OCI-M1 (cell line): ENCODE measurements around the gene DICER1.
"Not testable (repeated sequence)": the region's sequence is repeated elsewhere in the genome, so short reads cannot be mapped to it uniquely, and the experiment has no call there.

Experiments
- DNase-seq: peaks from one replicate; lab custom pipeline; 2025; lab: John Stamatoyannopoulos, UW

The DICER1 gene, protein sequence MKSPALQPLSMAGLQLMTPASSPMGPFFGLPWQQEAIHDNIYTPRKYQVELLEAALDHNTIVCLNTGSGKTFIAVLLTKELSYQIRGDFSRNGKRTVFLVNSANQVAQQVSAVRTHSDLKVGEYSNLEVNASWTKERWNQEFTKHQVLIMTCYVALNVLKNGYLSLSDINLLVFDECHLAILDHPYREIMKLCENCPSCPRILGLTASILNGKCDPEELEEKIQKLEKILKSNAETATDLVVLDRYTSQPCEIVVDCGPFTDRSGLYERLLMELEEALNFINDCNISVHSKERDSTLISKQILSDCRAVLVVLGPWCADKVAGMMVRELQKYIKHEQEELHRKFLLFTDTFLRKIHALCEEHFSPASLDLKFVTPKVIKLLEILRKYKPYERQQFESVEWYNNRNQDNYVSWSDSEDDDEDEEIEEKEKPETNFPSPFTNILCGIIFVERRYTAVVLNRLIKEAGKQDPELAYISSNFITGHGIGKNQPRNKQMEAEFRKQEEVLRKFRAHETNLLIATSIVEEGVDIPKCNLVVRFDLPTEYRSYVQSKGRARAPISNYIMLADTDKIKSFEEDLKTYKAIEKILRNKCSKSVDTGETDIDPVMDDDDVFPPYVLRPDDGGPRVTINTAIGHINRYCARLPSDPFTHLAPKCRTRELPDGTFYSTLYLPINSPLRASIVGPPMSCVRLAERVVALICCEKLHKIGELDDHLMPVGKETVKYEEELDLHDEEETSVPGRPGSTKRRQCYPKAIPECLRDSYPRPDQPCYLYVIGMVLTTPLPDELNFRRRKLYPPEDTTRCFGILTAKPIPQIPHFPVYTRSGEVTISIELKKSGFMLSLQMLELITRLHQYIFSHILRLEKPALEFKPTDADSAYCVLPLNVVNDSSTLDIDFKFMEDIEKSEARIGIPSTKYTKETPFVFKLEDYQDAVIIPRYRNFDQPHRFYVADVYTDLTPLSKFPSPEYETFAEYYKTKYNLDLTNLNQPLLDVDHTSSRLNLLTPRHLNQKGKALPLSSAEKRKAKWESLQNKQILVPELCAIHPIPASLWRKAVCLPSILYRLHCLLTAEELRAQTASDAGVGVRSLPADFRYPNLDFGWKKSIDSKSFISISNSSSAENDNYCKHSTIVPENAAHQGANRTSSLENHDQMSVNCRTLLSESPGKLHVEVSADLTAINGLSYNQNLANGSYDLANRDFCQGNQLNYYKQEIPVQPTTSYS (N-terminal part only)

DNA sequence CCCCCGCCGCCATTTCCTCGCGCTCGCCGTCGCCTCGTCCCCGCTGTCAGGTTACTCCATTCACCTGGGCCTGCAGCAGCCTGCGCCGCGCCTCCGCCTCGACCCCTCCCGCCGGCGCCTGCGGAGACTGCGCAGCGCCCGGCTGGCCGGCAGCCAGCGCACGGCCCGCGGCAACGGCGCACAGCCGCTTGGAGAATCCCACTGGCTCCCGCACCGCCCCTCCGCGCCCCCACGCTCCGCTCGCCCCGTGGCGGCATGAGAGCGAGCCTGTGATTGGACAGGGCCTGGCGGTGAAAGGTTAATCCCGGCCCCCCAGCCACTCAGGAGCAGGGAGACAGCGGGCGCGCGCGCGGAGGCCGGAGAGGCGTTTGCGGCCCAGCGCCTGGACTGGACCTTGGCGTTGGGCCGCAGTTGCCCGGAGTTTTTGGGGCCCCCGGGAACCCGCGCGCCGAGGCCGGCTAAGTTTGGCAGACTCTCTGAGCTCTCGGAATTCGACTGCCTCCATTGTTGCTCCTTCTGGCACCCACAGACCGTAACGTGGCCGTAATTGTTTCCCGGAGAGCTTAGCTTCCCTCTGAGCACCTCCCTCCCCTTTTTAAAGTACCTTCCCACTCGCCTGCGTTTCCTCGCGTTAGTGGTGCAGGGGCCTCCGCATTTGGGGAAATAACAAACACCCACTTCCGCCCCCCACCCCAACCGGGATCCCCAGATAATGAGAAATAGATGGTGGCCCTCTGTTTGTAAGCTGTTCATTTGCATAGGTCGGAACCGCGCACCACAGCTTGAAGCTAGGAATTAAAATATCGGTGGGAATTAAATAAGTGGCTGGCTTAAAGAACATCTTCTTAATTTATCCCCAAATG, at the start of gene DICER1:
Gene DICER1 (minus strand): TSS at position 203 of the 863 bp plus-strand sequence. CDS start 24,071 bp downstream, outside the sequence.
- peak; percentile 93 for DNase-seq

DNA sequence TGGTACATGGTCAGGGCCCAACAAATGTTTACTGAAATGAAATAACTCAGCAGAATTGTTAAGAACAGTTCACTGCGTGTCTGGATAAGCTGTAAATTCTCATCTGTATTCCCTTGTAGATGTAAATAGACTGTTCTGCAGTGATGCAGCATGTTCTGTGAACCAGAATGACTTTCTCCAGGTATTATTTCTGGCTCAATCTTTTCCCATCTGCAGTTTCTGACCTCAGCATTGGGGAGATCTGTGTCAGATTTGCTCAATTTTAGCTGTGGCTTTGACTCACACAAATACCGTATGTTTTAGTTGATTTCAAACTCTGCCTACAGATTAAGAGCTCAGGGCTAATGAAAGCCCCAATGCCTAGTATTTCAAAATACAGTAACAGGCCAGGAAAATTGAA, 49.2 kb upstream of the DICER1 start:
- no peak for DNase-seq

DNA sequence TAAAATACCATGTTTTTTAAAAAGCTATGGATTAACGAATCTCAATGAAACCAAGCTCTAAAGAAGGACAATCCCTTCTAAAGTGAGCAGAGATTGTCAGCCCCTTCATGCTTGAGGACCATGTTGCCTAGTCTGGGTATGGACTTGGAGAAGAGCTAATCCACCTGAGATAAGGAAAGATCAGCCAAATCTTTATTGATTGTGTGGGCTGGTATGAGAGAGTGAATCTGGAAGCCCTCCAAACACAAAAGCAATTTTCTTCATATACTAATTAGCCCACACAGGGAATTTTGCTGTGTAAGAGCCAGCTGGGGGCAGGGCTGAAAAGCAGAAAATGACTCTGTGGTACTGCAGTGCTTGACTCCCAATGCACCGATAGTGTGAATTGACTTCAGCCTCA, 47.4 kb upstream of the DICER1 start:
- no peak for DNase-seq

DNA sequence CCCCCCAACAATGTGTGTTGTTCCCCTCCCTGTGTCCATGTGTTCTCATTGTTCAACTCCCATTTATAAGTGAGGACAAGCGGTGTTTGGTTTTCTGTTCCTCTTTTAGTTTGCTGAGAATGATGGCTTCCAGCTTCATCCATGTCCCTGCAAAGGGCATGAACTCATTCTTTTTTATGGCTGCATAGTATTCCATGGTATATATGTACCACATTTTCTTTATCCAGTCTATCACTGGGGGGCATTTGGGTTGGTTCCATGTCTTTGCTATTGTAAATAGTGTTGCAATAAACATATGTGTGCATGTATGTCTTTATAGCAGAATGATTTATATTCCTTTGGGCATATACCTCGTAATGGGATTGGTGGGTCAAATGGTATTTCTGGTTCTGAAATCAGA, 44.4 kb upstream of the DICER1 start:
- DNase-seq = not testable (repeated sequence)

DNA sequence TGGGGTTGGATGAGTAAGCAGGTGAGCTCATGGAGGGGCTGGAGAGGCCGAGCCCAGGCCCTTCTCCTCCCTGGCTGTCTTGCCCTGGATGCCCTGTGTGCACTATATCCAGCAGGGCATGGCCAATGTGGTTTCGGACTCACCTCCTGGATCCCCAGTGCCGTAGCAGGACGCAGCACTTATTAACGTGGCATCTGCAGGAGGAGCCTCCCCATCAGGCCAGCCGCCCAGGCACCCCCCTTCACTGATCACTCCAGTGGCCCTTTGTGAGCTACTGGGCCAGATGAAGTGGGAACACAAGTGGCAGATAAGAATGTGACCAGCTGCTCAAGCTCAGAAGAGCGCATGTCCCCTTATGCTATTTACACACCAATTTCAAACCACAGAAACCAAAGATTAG, 43.1 kb upstream of the DICER1 start:
- peak; percentile 50 for DNase-seq

DNA sequence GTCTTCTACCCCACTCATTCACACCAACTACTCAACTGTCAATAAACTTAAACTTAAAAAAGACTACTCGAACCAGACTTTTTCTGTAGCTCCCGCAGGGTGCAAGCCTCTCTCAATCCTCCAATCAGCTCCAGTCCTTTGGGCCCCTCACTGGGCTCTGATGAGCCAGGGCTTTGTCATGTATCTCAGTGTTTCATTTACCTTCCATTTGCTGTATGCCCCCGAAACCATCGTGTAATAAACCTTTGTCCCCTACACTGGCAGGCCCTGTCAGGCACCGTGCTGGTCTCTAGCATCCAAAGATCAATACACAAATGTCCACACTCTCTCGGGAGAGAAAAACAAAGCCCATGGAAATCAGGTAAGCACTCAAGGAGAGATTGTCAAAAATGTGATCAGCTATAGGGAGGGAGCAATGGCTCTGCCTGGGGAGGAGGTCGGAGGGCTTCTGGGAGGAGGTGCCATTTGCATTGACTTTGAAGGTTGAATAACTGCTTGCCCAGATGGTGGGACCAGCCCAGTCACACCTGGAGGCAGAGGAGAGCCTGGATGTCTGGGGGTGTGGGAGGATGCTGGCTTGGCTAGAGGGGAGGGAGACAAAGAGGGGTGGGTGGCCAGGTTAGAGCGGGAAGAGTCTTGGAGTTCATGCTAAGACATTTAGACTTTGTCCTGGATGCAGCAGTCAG, 42.1 kb upstream of the DICER1 start:
- no peak for DNase-seq

DNA sequence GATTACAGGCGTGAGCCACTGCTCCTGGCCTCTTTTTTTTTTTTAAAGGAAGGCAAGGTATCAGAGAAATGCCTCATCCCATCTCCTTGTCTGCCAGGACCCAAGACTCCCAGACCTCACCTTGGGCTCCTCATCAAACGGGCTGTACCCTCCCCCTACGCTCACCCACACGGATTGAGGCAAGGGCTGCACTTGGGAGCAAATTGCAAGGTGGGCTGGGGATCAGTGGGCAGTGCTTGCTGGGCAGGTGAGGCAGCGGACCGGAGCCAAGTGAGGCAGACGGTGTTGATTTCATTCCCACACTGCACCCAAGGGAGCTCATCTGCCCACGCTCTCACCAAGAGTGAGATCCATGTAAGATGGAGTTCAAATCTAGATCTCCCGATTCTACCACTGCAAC, 41.0 kb upstream of the DICER1 start:
- no peak for DNase-seq

DNA sequence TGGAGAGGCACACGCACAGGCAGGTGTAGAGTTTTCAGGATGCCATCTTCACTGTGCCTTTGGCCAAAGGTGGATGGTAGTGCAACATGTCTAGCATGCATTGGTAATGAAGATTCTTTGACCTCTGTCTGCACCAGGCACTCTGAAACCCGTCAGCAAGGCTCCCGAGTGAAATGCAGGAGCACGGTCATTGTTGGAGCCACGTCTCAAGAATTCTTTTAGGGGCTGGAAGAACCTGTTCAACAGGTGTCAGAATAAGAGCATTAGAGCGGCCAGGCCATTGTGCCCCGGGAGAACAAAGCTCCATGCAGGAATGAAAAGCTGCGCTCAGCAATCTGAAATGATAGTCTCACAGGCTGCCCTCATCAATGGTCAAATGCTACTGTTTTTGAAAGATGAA, 40.2 kb upstream of the DICER1 start:
- no peak for DNase-seq

DNA sequence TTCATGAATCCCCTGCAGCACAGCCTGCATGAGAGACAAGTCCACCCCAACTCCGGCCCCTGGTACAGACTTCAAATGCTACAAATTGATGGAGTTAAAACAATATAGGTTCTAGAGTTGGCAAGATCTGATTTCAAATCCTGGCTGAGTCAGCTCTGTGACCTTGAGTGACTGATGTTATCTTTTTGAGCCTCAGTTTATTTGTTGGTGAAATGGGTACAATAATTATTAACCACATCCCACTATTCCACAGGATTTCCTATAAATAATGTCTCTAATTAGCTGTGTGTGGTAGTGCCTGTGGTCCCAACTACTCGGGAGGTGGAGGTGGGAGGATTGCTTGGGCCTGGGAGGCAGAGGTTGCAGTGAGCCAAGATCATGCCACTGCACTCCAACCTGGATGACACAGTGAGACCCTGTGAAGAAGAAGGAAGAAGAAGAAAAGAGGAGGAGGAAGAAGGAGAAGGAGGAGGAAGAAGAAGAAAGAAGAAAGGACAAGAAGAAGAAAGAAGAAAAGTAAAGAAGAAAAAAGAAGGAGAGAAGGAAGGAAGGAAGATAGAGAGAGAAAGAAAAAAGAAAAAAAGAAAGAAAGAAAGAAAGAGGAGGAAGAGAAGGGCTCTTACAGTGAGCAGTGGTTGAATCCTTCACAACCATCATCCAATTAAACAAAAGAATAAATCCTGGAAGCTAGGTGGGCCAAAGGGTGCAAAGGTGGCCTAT, 39.7 kb upstream of the DICER1 start:
- no peak for DNase-seq

DNA sequence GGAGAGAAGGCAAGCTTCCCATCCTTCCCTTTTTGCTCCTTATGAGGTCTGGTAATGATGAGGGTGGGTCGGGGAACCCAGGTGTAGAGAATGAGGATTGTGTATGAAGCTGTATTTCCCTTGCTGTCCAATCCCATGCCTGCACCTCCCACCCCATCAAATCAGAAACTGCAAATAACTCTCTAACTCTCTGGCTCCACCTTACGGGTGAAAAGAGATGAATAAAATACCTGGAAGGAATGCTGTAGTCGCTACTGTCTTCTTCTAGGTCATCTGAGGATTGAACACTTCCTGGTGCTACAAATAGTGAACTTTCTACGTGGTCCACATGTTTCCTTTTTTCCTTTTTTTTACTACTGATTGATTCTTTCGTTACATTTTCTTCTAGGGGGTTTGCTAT, 38.9 kb upstream of the DICER1 start:
- DNase-seq = peak; percentile 69

DNA sequence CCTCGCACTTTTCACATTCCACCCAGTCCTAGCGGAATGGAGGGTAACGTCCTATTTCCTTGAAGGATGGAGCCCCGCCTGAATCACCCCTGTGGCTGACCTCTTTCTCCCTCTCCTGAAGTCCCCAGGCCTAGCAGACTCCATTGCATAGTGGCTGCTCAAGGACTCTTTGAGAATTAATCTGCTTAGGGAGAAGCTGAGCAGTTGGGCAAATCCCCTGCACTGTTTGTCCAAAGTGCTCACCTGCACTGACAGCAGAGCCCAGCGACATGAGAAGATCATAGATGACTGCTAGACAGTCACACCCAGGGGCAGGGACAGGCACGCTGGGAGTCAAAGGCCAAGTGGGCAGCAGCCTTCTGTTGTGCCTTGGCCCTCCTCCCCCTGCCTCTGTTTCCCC, 37.7 kb upstream of the DICER1 start:
- no peak for DNase-seq

DNA sequence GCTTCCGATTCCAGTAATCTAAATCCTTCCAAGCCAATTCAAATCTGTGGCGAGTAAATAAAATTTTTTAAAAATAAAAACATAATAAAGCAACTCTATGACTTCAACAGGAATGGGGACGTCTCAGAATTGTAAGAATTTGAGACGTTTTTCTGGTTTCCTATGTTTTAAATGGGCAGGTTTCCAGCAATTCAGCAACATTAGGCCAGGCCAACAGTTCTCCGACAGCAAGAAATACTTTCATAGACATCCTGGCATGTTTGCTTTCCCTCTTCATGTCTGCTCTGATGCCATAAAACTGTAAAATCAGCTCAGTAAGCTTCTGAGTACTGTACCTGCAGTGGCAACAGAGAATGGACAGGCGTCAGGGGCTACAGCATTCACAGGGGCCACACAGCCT, 35.8 kb upstream of the DICER1 start:
- DNase-seq = no peak

DNA sequence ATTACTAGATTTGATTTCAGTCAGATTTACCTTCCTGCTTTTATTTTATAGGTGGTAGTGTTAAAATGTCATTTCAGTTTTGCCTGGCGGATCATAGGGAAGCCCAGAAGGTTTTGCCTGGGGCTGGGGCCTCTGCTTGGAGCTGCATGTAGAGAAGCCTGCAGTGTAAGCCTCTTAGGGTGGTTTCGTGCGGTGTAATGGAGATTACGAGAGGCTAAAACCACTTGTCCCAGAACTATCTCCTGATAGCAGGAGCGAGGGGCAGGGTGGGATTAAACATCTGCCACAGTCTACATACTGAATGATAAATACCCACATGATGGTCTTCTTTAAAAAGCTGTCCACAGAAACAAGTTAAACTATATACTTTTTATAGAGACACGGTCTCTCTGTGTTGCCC, 35.0 kb upstream of the DICER1 start:
- DNase-seq = peak; percentile 60

DNA sequence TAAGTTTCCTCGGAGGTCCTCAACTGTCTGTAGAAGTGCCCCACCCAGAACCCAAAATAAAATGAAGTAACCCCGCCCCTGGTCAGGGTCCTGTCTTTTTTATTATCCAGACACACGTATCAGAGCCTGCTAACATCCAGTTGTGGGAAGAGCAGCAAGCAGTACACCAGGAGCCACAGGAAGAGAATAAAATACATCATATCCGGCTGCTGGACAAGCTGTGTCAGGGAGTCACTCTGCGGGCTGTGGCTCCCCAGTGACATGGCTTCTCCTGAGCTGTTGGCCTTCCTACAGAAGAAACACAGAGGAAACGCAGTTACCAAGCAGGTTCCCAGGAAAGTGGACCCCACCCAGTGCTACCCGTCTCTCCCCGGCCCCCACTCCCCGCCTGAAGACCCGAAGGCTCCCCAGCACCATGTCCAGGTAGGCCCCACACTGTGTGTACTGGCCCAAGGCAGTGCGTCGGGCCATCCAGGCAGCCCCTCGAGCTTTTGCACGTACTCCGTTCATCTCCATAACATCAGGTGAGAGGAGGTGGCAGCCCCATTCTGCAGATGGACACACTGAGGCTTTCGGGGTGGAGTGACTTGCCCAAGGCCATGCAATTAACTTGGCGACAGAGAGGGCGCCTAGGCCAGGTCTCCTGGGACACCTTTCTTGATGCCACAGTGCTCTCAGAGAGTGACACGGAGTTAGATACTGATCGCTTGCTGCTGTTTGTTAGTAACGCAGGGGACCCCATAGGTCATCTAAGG, 34.3 kb upstream of the DICER1 start:
- DNase-seq = no peak

DNA sequence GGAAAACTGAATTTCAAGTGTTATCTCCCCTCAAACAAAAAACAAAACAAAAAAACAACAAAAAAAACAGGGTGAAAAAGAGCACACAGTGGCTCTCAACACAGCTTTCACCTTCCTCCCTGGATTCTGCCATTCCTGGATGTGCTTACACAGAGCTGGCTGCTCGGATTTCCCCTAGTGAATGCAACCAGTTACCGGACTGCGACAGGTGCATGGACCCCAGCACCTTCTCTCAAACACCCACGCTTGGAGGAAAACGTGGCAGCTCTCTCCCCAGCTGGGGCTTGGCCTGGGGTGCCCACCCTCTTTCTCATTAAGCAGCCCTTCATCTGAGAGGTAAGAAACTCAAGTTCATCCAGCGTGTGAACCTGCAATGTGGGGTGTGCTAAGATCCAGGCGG, 33.5 kb upstream of the DICER1 start:
- no peak for DNase-seq

DNA sequence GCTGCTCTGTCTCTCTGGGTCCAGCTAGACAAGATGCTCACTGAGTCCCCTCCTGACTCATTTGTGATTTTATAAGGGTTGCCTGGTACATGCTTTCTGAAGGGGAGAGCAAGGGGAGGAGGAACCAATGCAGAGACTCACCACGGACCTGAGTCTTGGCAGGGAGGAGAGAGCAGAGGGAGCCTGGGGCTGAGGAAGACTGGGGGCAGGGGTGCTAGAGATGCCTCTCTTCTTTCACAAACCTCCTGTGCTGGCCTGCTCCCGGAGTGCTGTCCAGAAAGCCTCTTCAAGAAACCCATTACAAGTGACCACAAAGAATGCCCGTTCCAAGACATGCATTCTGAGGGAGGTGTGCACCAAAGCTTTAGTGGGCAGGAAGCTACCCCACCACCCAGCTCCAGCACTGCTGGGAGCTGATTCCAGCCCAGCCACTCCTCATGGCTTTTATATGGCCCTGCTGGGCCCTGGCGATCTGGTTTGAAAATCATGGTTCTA, 33.1 kb upstream of the DICER1 start:
- no peak for DNase-seq

DNA sequence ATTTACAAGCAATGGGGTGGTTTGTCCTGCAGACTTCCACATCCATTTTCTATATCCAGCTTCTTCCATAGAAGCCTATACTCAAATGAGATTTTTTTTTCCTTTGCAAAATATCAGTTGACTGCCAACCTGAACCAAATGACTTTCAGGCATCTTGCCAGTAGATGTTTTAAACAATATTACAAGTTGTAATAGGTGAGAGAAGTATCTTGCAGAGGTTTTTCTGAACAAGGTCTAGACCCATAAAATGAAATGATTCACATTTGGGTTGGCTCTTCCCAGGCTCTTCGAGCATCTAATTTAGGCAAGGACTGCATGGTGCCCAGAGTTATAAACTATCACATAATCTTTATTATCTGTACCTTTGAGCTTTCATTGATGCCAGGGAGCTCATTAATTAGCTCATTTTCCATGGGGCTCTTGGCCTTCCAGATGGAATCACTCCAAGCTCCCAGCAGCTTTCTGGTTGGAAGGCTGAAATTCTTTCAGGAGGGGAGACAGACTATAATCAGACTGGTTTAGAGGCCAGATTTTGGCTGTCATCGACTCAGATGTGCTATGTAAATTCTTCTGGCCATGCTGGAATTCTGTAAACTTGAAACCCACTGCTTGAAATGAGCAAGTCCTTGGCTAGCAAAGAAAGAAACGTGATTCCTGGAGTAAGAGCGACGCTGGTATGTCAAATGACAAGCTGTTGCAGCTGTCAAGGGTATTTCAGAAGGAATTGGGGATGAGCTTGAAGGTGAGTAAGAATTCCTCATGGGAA, 32.2 kb upstream of the DICER1 start:
- no peak for DNase-seq

DNA sequence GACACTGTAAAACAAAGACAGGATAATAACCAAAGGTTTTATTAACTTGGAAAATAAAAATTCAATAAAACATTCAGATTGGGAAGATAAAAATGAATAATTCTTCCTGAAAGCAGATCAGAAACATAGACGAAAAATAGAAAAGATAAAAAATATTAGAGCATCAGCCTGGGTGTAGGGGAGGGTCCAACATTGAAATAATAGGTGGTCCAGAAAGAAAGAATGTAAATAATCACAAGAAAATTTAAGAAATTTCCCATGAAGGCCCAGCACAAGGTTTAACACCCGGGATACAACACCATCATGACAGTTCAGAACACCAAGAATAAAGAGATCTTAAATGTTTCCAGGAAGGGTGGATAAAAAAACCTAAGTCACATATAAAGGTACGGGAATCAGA, 31.1 kb upstream of the DICER1 start:
- DNase-seq = no peak
